Measurements from ENCODE around the gene PBX3. TPM values are rescaled to one million over a fixed set of nuclear protein-coding genes. Genes with fewer than 3 reads are reported as not detected.

Gene PBX3
- total RNA-seq, 1 donor from 2014 or later: 6.3 TPM

DNA sequence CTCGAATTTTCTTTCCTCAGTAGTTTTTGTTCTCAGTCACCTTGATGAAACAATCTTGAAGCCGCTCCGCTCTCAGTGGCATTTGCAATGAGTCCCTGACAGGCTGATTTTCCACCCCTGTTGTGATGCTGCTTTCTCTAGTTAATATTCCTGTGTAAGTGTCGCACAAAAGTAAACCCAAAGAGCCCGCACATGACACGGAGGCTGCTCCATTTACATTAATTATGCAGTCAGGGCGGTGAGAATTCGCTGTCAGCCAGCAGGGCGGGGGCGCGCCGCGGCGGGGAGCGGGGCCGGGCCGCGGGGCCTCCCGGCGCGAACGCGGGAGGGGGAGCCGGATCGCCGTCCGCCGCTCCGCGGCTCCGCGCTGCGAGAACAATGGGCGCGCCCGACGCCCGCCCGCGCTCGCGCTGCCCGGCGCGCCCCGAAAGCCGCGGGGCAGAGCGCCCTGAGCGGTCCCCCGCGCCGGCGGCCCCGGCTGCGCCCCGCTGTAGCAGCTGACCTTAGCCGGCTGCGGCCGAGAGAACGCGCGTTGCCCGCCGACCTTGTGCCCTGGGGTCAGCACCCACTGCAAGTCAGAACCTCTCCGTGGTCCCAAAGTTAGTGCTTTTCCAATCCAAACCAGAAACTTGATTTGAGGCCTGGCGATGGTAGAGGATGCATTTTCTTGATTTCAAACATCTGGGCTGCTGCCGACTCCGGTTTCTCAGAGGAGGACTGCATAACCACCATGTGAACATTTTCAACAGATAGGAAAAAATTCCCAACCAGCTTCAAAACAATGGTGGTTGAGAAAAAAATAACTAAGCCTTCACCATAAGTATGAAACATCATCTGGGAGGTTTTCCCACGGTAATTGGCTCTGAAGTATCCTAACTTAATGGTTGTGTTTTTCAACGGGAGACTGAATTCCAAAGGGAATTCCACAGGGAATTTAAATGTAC is 142.6 kb downstream of the PBX3 start:
- Histone ChIP-seq H3K4me3 (ENCODE audit: low read depth, low read length) (peak overlapping the region; percentile 49), H3K36me3 (ENCODE audit: control insufficient read depth, insufficient read depth, low read length) (no peaks in the 10 kb centered on the region), H3K27me3 (ENCODE audit: control insufficient read depth, insufficient read depth, low read length) (no peaks in the 10 kb centered on the region)
- FAIRE-seq: no peak
- TF ChIP-seq, protein P1, sequence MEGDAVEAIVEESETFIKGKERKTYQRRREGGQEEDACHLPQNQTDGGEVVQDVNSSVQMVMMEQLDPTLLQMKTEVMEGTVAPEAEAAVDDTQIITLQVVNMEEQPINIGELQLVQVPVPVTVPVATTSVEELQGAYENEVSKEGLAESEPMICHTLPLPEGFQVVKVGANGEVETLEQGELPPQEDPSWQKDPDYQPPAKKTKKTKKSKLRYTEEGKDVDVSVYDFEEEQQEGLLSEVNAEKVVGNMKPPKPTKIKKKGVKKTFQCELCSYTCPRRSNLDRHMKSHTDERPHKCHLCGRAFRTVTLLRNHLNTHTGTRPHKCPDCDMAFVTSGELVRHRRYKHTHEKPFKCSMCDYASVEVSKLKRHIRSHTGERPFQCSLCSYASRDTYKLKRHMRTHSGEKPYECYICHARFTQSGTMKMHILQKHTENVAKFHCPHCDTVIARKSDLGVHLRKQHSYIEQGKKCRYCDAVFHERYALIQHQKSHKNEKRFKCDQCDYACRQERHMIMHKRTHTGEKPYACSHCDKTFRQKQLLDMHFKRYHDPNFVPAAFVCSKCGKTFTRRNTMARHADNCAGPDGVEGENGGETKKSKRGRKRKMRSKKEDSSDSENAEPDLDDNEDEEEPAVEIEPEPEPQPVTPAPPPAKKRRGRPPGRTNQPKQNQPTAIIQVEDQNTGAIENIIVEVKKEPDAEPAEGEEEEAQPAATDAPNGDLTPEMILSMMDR (IDR thresholded peaks at IDR 0.05; ENCODE audit: insufficient read depth, low read length, severe bottlenecking): no peak
- peak; percentile 18 for DNase-seq (ENCODE audit: low read depth)

DNA sequence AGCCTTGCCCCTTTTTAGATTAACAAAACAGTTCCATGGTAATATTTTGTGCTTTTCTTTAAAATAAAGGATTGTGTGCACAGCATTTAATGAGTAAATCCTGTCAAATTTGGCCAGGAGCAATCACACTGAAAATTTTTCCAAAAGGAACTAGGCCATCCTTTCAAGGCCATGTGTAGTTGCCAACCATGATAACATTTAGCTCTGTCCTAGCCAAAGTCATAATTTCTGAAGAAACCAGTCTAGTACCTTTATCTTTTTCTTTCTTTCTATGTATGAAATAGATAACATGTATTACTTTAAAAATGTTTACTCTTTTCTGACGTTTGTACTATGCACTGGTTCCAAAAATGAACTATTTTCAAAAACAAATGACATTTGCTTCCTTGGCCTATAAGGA is 143.7 kb downstream of the PBX3 start:
- Histone ChIP-seq H3K36me3 (ENCODE audit: control insufficient read depth, insufficient read depth, low read length) (no peaks in the 10 kb centered on the region), H3K27me3 (ENCODE audit: control insufficient read depth, insufficient read depth, low read length) (no peaks in the 10 kb centered on the region), H3K4me3 (ENCODE audit: low read depth, low read length) (no peak overlapping the region)
- DNase-seq (ENCODE audit: low read depth) (no peak), FAIRE-seq (no peak)
- TF ChIP-seq, protein P1 (IDR thresholded peaks at IDR 0.05; ENCODE audit: insufficient read depth, low read length, severe bottlenecking): no peak

DNA sequence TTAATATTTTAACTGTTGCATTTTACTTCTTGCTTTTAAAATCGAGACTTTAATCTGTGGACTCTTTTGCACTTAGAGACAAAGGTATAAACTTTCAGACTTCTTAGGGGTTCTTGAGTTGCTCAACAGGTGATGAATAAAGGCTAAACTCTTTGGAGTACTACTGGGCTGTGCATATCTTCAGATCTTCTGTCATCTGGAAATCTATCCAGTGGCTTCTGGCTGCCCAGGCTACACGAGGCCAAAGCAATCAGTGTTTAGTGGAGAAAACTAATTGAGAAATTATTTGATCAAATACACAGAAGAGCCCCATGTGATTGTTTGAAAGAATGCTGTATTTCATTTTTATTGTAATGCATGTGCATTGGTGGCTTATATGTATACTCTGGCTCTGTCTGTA is 146.1 kb downstream of the PBX3 start:
- TF ChIP-seq, protein P1 (IDR thresholded peaks at IDR 0.05; ENCODE audit: insufficient read depth, low read length, severe bottlenecking): no peak
- H3K27me3 ChIP-seq (ENCODE audit: control insufficient read depth, insufficient read depth, low read length): no peaks in the 10 kb centered on the region
- no peak overlapping the region for H3K4me3 ChIP-seq (ENCODE audit: low read depth, low read length)
- FAIRE-seq (no peak), DNase-seq (ENCODE audit: low read depth) (no peak)
- H3K36me3 ChIP-seq (ENCODE audit: control insufficient read depth, insufficient read depth, low read length): no peaks in the 10 kb centered on the region

DNA sequence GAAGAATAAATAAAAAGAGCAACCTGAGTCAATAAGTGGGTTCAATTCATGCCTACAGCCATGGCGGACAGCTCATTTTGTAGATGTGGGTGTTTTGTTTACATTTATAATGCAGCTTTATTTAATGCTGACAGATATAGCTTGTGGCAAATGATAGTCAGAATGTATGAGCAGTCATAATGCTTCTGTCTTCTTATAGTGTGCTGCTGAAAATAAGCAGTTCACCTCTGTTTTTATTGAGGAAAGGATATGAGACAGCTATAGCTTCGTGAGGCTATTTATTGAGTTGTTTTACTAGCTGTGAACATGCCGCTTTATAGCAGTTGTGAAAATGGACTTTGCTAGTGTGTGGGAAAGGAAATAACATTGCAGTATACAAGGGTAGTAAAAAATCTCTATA is 147.4 kb downstream of the PBX3 start:
- TF ChIP-seq, protein P1 (IDR thresholded peaks at IDR 0.05; ENCODE audit: insufficient read depth, low read length, severe bottlenecking): no peak
- H3K36me3 ChIP-seq (ENCODE audit: control insufficient read depth, insufficient read depth, low read length): no peaks in the 10 kb centered on the region
- FAIRE-seq: no peak
- no peaks in the 10 kb centered on the region for H3K27me3 ChIP-seq (ENCODE audit: control insufficient read depth, insufficient read depth, low read length)
- peak; percentile 56 for DNase-seq (ENCODE audit: low read depth)
- no peak overlapping the region for H3K4me3 ChIP-seq (ENCODE audit: low read depth, low read length)

DNA sequence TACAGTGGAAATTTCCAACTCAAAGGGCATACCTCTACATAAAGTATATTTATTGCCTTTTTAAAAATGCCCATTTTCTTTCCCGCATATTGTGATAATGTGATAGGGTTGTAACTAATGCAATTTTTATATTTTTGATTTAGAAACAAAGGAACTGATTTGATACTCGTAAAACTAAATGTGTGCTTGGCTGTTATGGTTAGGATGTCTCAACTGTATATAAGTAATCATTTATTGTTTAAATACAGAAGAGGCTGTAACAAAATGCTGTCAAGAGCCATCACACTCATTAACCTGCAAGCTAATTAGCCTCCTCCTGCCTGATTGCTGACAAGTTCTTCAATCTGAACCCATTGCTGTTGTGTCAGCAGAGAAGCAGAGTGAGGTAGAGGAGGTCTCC is 149.2 kb downstream of the PBX3 start:
- no peaks in the 10 kb centered on the region for H3K36me3 ChIP-seq (ENCODE audit: control insufficient read depth, insufficient read depth, low read length)
- FAIRE-seq (no peak), DNase-seq (ENCODE audit: low read depth) (no peak)
- H3K4me3 ChIP-seq (ENCODE audit: low read depth, low read length): no peak overlapping the region
- H3K27me3 ChIP-seq (ENCODE audit: control insufficient read depth, insufficient read depth, low read length): no peaks in the 10 kb centered on the region
- TF ChIP-seq, protein P1 (IDR thresholded peaks at IDR 0.05; ENCODE audit: insufficient read depth, low read length, severe bottlenecking): no peak

Measured in bronchial epithelial cell (primary cell).